Stomach (tissue), 9 donors: ENCODE measurements around the gene FETUB. TPM values are rescaled to one million over a fixed set of nuclear protein-coding genes. Genes with fewer than 3 reads are reported as not detected.
"Not testable (repeated sequence)": the region's sequence is repeated elsewhere in the genome, so short reads cannot be mapped to it uniquely, and the experiment has no call there.

Experiments
- DNase-seq, 2 donors: peaks; one replicate each; pipeline versions ENCODE4 v3.0.0 to v3.0.0-alpha.2; 2013 to 2019
- H3K27ac ChIP-seq, 5 donors: fragments of 200-600 bp in 4 of 5; sonication (generic) in 4 of 5; one replicate each; pipeline ENCODE4 v1.5.1; 2013 to 2019; ENCODE audit warnings: mild to moderate bottlenecking in 1 of 5, moderate library complexity in 1 of 5
- H3K27me3 ChIP-seq, 3 donors: fragments of 200-600 bp; sonication (generic); one replicate each; pipeline ENCODE4 v1.5.1; 2017 to 2019; ENCODE audit warnings: mixed run types in 1 of 3
- H3K36me3 ChIP-seq, 4 donors: fragments of 200-600 bp; sonication (generic); 1 replicate in 3 of 4; 2 replicates in 1 of 4; pipeline ENCODE4 v1.5.1; 2016 to 2019
- H3K4me1 ChIP-seq, 4 donors: fragments of 200-600 bp; sonication (generic); one replicate each; pipeline ENCODE4 v1.5.1; 2016 to 2019
- H3K4me3 ChIP-seq, 4 donors: fragments of 200-600 bp; sonication (generic) in 3 of 4; one replicate each; pipeline ENCODE4 v1.5.1; 2016 to 2019; ENCODE audit warnings: mild to moderate bottlenecking in 1 of 4
- H3K9me3 ChIP-seq, 4 donors: fragments of 200-600 bp; sonication (generic); one replicate each; pipeline ENCODE4 v1.5.1; 2016 to 2019
- EP300 ChIP-seq: sonication (generic); formaldehyde crosslinking; IDR thresholded peaks from one replicate; pipeline ENCODE4 v1.6.1; 2017; ENCODE audit warnings: antibody characterized with exemption
- POLR2A ChIP-seq, 4 donors: fragments of 450-650 bp; IDR thresholded peaks; one replicate each; pipeline ENCODE4 v1.6.1; 2016; ENCODE audit warnings: antibody characterized with exemption in 4 of 4, control low read depth in 2 of 4, mild to moderate bottlenecking in 1 of 4, moderate library complexity in 1 of 4
- POLR2AphosphoS5 ChIP-seq, 3 donors: sonication (generic); formaldehyde crosslinking; IDR thresholded peaks; one replicate each; pipeline ENCODE4 v1.6.1; 2016; ENCODE audit warnings: antibody characterized with exemption in 3 of 3
- WGBS, 5 donors: extraction: QIAGEN DNeasy Blood & Tissue Kit in 3 of 5; methylation state at CpG; one replicate each; pipeline versions ENCODE4 v1.1.5 to v1.1.7; 2013 to 2018; 5-methylcytosine and 5-hydroxymethylcytosine counted together
- intact Hi-C: fragments of 100-400 bp; cut with DNase I; formaldehyde crosslinking; loops from one replicate; pipeline ENCODE4 v1.15.1; 2023; ENCODE audit warnings: low total_unique reads
- polyA plus RNA-seq, 3 donors: library from polyadenylated mRNA; stranded (reverse); fragments of 200-250 nt; gene quantifications; one replicate each; pipeline ENCODE4 v1.2.3, GENCODE V29; 2013
- total RNA-seq, 5 donors: library from RNA; depleted of rRNA; stranded (reverse); fragments of >200 nt; gene quantifications; one replicate each; pipeline versions ENCODE4 v1.1.0 to v1.2.3, GENCODE V29; 2014 to 2016
- TF ChIP-seq, protein P1 (sequence below), 7 experiments: fragments of 450-650 bp in 4 of 7; fragments of 200-600 bp in 3 of 7; sonication (generic) in 3 of 7; IDR thresholded peaks; one replicate each; pipeline ENCODE4 v1.5.1; 2016 to 2019; ENCODE audit warnings: antibody characterized with exemption in 7 of 7, control low read depth in 2 of 7, mild to moderate bottlenecking in 1 of 7
- donor health status: healthy with polysubstance abuse.
- donor health status: Bipolar disorder and iron deficiency.
- donor health status: healthy.

The FETUB gene
- total and polyA plus RNA-seq, 8 donors, result 0.63 TPM; not detected in 7

DNA sequence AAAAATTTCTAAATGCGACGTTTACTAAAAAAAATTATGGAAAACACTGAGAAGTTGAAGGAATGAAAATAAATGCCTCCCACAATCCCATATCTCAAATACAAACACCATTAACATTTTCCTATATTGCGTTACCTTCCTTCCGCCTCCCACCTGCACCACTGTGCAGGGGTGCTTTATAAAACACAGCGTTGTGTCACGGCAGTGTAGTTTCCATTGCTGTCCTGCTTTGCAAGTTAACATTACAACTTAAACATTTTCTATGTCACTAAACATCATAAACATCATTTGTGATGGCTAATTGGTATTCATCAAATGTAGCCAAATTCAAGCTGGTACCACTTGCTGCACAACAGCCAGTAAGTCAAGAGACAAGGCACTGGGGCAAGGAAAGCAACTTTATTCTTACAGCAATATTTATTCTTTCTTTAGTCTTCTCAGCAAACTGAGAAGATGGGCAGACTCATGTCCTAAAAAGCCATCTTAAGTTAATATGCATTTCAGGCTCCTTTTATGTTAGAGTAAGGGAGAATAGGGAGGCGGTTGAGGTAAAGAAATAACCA lies 12.3 kb upstream of the FETUB start:
- Histone ChIP-seq H3K27ac (no peak overlapping the region), H3K4me3 (no peak overlapping the region), H3K36me3 (no peaks in the 10 kb centered on the region), H3K9me3 (no peaks in the 10 kb centered on the region), H3K4me1 (no peaks in the 10 kb centered on the region), H3K27me3 (peaks cover 0 to 9% (median 0%) of the 10 kb centered on the region in 3 donors)
- WGBS, 5 donors, result 91 to 93% (median 92%) methylated on average over 7 of the region's 7 CpGs
- TF ChIP-seq, protein P1, sequence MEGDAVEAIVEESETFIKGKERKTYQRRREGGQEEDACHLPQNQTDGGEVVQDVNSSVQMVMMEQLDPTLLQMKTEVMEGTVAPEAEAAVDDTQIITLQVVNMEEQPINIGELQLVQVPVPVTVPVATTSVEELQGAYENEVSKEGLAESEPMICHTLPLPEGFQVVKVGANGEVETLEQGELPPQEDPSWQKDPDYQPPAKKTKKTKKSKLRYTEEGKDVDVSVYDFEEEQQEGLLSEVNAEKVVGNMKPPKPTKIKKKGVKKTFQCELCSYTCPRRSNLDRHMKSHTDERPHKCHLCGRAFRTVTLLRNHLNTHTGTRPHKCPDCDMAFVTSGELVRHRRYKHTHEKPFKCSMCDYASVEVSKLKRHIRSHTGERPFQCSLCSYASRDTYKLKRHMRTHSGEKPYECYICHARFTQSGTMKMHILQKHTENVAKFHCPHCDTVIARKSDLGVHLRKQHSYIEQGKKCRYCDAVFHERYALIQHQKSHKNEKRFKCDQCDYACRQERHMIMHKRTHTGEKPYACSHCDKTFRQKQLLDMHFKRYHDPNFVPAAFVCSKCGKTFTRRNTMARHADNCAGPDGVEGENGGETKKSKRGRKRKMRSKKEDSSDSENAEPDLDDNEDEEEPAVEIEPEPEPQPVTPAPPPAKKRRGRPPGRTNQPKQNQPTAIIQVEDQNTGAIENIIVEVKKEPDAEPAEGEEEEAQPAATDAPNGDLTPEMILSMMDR (IDR thresholded peaks at IDR 0.05), result no peak
- TF ChIP-seq POLR2AphosphoS5 (IDR thresholded peaks at IDR 0.05), result no peak
- no peak for DNase-seq
- intact Hi-C loops, result no loop called here

DNA sequence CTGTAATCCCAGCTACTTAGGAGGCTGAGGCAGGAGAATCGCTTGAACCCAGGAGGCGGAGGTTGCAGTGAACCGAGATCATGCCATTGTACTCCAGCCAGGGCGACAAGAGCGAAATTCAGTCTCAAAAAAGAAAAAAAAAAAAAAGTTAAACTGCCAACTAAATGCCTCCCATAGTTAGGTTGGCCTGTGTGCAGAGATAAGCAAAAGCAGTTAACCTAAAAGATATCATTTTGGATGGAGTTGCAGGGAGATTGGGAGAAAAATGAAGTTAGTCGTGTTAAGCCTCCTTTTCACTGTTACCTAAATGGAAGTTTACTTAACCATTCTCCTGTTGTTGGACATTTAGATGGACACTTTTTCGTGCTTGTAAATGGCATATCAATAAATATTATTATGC lies 11.4 kb upstream of the FETUB start:
- H3K4me3 ChIP-seq, result no peak overlapping the region
- 39 to 78% (median 51%) methylated on average over 7 of the region's 7 CpGs for WGBS, 5 donors
- H3K4me1 ChIP-seq, result no peaks in the 10 kb centered on the region
- no peak for DNase-seq
- TF ChIP-seq, protein P1 (IDR thresholded peaks at IDR 0.05), result no peak
- TF ChIP-seq EP300 (no peak), POLR2A (IDR thresholded peaks at IDR 0.05) (no peak), POLR2AphosphoS5 (IDR thresholded peaks at IDR 0.05) (no peak)
- H3K27ac ChIP-seq, result no peak overlapping the region
- H3K27me3 ChIP-seq, result peaks cover 0 to 9% (median 0%) of the 10 kb centered on the region in 3 donors
- no peaks in the 10 kb centered on the region for H3K36me3 ChIP-seq
- intact Hi-C loops, result no loop called here
- H3K9me3 ChIP-seq, result no peaks in the 10 kb centered on the region

DNA sequence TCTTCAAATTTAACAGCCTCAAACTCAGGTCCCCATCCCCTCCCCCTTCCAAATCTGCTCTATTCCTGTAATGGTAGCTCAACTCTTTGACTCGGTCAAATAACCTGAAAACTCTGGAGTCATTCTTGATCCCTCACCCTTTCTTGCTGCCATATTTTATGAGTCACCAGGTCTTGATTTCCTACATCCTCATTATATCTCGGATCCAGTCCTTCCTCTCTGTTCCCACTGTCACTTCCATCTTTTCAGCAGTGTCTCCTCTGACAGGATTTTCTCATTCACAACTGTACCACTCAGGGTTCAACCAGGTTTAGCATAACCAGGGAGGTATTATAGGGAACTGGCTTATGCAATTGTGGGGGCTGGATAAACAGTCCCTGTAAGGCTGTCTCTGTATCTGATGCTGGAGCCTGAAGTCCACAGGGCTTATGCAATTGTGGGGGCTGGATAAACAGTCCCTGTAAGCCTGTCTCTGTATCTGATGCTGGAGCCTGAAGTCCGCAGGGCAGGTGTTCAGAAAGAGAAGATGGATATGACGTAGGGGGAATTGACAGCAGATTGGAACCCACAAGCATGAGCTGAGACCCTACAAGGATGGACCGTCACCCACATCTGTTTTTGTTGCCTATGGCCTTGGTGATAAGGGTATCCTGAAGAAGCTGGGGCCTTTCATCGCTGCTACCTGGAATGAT lies 9.1 kb upstream of the FETUB start:
- H3K27ac ChIP-seq, result no peak overlapping the region
- no peaks in the 10 kb centered on the region for H3K4me1 ChIP-seq
- H3K9me3 ChIP-seq, result no peaks in the 10 kb centered on the region
- DNase-seq, result no peak
- H3K4me3 ChIP-seq, result no peak overlapping the region
- no peaks in the 10 kb centered on the region for H3K36me3 ChIP-seq
- no peak for TF ChIP-seq POLR2A (IDR thresholded peaks at IDR 0.05)
- TF ChIP-seq EP300, result no peak
- TF ChIP-seq POLR2AphosphoS5 (IDR thresholded peaks at IDR 0.05), result no peak
- TF ChIP-seq, protein P1 (IDR thresholded peaks at IDR 0.05), result no peak
- 68 to 86% (median 73%) methylated on average over 6 of the region's 6 CpGs for WGBS, 5 donors
- peaks cover 0 to 13% (median 0%) of the 10 kb centered on the region in 3 donors for H3K27me3 ChIP-seq
- intact Hi-C loops, result no loop called here

DNA sequence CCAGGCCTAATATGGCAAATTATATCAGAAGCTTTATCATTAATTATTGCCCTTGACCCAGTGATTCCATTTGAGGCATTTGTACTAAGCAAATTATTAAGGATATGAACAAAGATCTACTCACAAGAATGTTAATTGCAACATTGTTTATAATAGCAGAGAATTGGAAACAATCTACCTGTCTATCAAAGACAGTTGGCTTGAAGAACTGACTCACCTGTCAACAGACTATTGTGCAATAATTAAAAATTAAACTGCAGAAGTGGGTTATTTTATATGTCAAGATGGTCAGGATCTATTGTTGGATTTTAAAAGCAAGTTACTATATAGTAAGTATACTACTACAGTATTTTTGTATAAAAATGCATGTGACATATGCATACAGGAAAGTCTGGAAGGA lies 6.7 kb upstream of the FETUB start:
- H3K36me3 ChIP-seq, result no peaks in the 10 kb centered on the region
- H3K4me3 ChIP-seq, result no peak overlapping the region
- H3K27ac ChIP-seq, result no peak overlapping the region
- intact Hi-C loops, result no loop called here
- peaks cover 0 to 4% (median 0%) of the 10 kb centered on the region in 3 donors for H3K27me3 ChIP-seq
- no peaks in the 10 kb centered on the region for H3K4me1 ChIP-seq
- TF ChIP-seq, protein P1 (IDR thresholded peaks at IDR 0.05), result no peak
- TF ChIP-seq POLR2AphosphoS5 (IDR thresholded peaks at IDR 0.05) (no peak), POLR2A (IDR thresholded peaks at IDR 0.05) (no peak), EP300 (no peak)
- H3K9me3 ChIP-seq, result no peaks in the 10 kb centered on the region
- DNase-seq, result no peak

DNA sequence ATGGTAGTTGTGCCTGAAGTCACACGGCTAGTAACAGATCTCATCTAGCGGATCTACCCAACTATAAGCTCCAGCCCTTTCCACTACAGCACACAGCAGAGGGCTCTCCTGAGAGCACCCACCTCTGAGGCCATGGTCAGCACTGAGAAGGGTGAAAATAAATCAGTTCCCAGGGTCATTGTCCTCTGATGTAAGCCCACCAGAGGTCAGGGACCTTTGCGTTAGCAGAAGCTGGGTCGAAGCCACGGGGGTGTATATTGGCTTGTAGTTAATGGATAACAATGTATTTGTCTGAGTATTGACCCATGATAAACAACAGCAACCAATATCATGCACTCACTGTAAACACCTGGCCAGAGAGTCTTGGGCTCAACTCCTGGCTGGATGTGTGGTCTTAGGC lies 6.0 kb upstream of the FETUB start:
- H3K9me3 ChIP-seq, H3K4me3 ChIP-seq, intact Hi-C loops, H3K4me1 ChIP-seq, H3K36me3 ChIP-seq, DNase-seq, H3K27ac ChIP-seq, H3K27me3 ChIP-seq: not testable (repeated sequence)
- 65 to 71% (median 69%) methylated on average over 5 of the region's 5 CpGs for WGBS, 5 donors
